ENCODE measurements around the gene GAS6.

Gene GAS6

DNA sequence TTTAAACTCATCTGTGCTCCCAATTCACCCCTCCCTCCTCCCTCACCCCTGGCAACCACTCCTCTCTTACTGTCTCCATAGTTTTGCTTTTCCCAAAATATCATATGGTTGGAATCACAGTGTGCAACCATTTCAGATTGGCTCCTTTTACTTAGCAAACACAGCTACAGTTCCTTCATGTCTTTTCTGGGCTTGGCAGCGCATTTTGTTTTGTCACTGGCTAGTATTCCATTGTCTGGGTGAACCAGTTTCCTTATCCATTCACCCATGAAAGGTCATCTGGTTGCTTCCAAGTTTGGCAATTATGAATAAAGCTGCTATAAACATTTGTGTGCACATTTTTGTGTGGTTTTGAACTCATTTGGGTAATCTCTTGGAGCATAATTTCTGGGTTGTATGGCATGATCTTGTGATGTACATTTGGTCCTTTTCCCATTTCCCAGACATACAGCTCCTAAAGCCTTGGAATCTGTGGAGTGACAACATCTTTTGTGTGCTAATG is 23.9 kb upstream of the GAS6 start:
- no peak for DNase-seq (ENCODE audit: low read depth)
- no peak overlapping the region for H3K4me3 ChIP-seq (ENCODE audit: low read length)
- TF ChIP-seq, protein P1, sequence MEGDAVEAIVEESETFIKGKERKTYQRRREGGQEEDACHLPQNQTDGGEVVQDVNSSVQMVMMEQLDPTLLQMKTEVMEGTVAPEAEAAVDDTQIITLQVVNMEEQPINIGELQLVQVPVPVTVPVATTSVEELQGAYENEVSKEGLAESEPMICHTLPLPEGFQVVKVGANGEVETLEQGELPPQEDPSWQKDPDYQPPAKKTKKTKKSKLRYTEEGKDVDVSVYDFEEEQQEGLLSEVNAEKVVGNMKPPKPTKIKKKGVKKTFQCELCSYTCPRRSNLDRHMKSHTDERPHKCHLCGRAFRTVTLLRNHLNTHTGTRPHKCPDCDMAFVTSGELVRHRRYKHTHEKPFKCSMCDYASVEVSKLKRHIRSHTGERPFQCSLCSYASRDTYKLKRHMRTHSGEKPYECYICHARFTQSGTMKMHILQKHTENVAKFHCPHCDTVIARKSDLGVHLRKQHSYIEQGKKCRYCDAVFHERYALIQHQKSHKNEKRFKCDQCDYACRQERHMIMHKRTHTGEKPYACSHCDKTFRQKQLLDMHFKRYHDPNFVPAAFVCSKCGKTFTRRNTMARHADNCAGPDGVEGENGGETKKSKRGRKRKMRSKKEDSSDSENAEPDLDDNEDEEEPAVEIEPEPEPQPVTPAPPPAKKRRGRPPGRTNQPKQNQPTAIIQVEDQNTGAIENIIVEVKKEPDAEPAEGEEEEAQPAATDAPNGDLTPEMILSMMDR (IDR thresholded peaks at IDR 0.05; ENCODE audit: insufficient read depth, low read depth, low read length, missing control alignments): no peak

DNA sequence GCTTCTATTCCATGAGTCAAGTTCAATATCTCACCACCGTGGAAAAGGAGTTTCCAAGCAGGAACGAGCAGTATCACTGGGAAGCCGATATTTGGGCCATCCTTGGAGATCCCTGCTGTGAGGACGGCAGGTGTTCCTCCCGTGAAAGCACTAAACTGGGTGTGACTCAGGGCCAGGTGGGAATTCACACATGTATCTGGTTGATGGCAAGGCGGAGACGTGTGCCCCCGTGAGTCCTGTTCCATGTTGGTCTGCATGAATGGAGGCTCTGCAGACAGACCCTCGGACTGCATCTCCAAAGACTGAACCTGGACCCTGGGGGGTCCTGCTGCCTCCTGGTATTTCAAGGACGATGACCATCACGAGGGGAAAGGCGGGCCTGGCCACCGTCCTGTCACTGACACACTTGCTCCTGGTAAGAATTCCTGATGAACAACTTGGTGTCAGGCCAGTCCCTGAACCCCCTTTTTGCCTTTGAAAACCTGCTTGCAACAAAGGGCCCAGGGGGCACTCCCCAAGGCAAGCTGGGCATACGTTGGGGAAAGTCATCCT is 22.8 kb upstream of the GAS6 start:
- H3K4me3 ChIP-seq (ENCODE audit: low read length): no peak overlapping the region
- TF ChIP-seq, protein P1 (IDR thresholded peaks at IDR 0.05; ENCODE audit: insufficient read depth, low read depth, low read length, missing control alignments): no peak
- no peak for DNase-seq (ENCODE audit: low read depth)

DNA sequence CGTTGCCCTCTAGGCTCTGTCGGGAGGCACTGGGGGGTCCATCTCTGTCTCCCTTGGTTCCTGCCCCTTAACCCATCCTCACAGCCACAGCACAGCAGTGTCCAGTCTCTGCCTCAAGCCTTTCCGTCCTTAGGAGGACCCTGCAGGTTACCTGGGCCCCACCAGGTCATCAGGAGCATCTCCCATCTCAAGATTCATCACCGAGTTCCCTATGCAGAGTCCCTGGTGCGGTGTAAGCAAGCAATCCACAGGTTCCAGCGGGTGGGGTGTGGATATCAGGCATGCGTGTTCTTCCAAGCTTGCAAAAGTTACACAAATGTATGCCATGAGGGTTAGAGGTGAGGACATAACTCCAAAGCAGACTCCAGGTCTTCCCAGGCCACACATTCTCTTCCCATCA is 20.9 kb upstream of the GAS6 start:
- DNase-seq (ENCODE audit: low read depth): no peak
- no peak overlapping the region for H3K4me3 ChIP-seq (ENCODE audit: low read length)
- TF ChIP-seq, protein P1 (IDR thresholded peaks at IDR 0.05; ENCODE audit: insufficient read depth, low read depth, low read length, missing control alignments): no peak

DNA sequence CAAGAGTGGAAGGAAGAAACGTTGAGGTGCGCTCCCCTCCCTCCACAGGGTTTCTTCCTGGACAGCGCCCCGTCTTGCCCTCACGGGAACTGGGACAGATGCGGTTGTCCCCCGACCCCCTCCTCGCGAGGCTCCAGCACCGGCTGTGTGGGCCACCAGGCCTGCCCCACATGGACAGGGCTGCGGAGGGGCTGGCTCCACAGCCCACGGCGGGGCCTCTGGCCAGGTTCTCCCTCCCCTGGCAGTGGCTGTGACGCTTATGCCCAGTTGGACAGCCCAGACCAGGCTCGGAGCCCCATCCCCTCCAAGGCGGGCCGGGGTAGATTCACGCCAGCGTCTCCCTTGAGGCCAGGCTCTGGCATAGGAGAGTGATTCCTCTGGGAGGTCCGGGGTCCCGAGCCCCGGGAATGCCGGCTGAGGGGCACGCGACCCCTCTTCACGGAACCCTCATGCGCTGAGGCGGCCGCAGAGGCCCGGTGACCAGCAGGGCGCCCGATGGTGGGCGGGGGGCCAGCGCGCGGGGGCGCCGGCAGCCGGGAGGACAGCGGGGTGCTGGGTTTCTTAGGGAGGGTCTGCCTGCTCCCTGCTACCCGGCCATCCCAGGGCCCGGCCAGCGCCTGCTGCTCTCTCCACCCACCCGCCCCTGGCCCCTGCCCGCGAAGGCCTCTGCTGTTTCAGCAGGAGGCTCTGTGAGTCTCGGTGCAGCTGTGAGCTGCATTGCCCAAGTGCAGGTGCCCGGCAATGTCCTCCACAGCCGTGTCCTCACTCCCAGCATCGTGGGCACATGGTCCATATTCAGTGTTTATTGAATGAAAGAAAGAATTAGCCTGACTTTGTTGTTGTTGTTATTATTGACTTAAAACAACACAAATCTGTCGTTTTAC is 20.3 kb upstream of the GAS6 start:
- TF ChIP-seq, protein P1 (IDR thresholded peaks at IDR 0.05; ENCODE audit: insufficient read depth, low read depth, low read length, missing control alignments): no peak
- no peak for DNase-seq (ENCODE audit: low read depth)
- no peak overlapping the region for H3K4me3 ChIP-seq (ENCODE audit: low read length)

DNA sequence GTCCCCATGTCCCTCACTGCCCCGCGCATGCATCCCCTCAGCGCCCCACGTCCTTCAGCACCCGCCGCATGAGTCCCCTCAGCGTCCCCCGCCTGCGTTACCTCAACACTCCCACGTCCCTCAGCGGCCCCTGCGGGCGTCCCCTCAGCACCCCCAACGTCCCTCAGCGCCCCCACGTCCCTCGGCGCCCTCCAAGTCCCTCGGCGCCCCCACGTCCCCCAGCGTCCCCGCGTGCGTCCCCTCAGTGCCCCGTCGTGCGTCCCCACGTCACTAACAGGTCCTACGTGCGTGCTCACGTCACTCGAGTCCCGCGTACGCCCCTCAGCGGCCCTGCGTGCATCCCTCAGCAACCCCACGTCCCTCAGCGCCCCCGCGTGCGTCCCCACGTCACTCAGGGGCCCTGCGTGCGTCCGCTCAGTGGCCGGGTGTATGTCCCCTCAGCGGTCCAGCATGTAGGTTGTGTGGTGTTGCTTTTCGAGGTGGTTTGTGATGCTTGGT is 19.5 kb upstream of the GAS6 start:
- no peak overlapping the region for H3K4me3 ChIP-seq (ENCODE audit: low read length)
- no peak for DNase-seq (ENCODE audit: low read depth)
- TF ChIP-seq, protein P1 (IDR thresholded peaks at IDR 0.05; ENCODE audit: insufficient read depth, low read depth, low read length, missing control alignments): no peak

DNA sequence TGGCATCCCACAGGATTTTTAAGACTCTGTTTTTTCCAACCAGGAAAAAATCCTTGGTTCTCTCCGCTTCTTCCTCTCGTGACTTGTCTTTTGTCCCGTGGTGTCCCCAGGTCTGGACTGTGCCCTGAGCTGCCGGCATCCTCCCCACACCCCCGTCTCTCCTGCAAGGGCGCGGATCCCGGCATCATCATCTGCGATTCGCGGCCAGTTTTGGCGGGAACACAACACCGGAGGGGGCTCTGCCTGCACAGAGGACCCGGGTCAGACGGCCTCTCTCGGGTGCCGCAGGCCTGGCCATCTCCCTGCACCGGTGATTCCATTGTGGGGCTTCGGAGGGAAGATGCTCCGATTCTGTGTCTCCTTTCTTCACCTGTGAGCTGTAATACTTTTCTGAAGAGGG is 18.8 kb upstream of the GAS6 start:
- TF ChIP-seq, protein P1 (IDR thresholded peaks at IDR 0.05; ENCODE audit: insufficient read depth, low read depth, low read length, missing control alignments): no peak
- no peak for DNase-seq (ENCODE audit: low read depth)
- H3K4me3 ChIP-seq (ENCODE audit: low read length): no peak overlapping the region
